Colonic mucosa (tissue), 4 donors: ENCODE measurements around the gene NOLC1. TPM values are rescaled to one million over a fixed set of nuclear protein-coding genes. Genes with fewer than 3 reads are reported as not detected.
A peak's percentile ranks its signal among the peaks of the same experiment; 100 is the strongest.

Source experiments
- DNase-seq: peaks from one replicate; pipeline ENCODE4 v3.0.0-alpha.2; 2020
- H3K27ac ChIP-seq: fragments of 200-600 bp; one replicate; pipeline ENCODE4 v1.8.0; 2021
- H3K27me3 ChIP-seq: fragments of 200-600 bp; one replicate; pipeline ENCODE4 v1.8.0; 2021
- H3K36me3 ChIP-seq: fragments of 200-600 bp; one replicate; pipeline ENCODE4 v1.8.0; 2021
- H3K4me1 ChIP-seq: fragments of 200-600 bp; one replicate; pipeline ENCODE4 v1.8.0; 2021; ENCODE audit warnings: mild to moderate bottlenecking
- H3K4me3 ChIP-seq: fragments of 200-600 bp; one replicate; pipeline ENCODE4 v1.8.0; 2021
- H3K9ac ChIP-seq, 2 donors: one replicate each; pipeline ENCODE4 v1.7.0; 2013; ENCODE audit warnings: control low read depth in 2 of 2, low read depth in 2 of 2, low read length in 2 of 2
- H3K9me3 ChIP-seq: fragments of 200-600 bp; one replicate; pipeline ENCODE4 v1.8.0; 2021
- intact Hi-C: fragments of 100-400 bp; cut with DNase I; formaldehyde crosslinking; loops from one replicate; pipeline ENCODE4 v1.14.1; 2022
- total RNA-seq, 2 donors: library from RNA; stranded (reverse); fragmentation: NEBNext Ultra II Directional in 1 of 2; extraction: Animal tissue kit (Norgen Biotek cat#: 25700) in 1 of 2; gene quantifications; one replicate each; pipeline ENCODE4 v1.2.1, GENCODE V29; 2021
- TF ChIP-seq, protein P1 (sequence below): fragments of 200-600 bp; IDR thresholded peaks from one replicate; pipeline ENCODE4 v1.8.0; 2022; ENCODE audit warnings: antibody characterized with exemption, mild to moderate bottlenecking
- donor health status: healthy.
- donor health status: DM: no; HTN: no; CAD: no.
- donor health status: DM: no; HTN: no; CAD: no.

Gene NOLC1
- total RNA-seq, 2 donors from 2014 or later = 34.5 to 68.2 TPM

DNA sequence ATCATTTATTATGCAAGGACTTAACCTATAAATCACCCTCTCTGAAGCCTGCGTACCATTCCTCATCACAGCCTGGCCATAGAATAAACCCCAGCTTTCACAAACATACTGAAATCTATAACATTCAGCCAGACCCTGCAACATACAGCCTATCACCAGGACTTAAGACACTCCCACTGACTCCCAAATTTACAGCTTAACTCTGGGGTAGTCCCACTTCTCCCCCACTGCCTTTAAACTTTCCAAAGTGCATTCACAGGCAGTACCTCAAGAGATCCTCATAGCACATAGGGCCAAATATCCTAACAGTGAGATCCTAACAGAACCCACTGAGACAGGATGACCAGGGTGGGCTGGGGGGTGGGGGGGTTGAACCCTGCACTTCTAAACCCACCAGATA is 35.5 kb upstream of the NOLC1 start:
- intact Hi-C loops = no loop called here
- H3K36me3 ChIP-seq = no peaks in the 10 kb centered on the region
- no peaks in the 10 kb centered on the region for H3K27me3 ChIP-seq
- H3K4me1 ChIP-seq = peaks cover 38% of the 10 kb centered on the region
- TF ChIP-seq, protein P1, sequence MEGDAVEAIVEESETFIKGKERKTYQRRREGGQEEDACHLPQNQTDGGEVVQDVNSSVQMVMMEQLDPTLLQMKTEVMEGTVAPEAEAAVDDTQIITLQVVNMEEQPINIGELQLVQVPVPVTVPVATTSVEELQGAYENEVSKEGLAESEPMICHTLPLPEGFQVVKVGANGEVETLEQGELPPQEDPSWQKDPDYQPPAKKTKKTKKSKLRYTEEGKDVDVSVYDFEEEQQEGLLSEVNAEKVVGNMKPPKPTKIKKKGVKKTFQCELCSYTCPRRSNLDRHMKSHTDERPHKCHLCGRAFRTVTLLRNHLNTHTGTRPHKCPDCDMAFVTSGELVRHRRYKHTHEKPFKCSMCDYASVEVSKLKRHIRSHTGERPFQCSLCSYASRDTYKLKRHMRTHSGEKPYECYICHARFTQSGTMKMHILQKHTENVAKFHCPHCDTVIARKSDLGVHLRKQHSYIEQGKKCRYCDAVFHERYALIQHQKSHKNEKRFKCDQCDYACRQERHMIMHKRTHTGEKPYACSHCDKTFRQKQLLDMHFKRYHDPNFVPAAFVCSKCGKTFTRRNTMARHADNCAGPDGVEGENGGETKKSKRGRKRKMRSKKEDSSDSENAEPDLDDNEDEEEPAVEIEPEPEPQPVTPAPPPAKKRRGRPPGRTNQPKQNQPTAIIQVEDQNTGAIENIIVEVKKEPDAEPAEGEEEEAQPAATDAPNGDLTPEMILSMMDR = no peak
- H3K4me3 ChIP-seq = no peak overlapping the region
- DNase-seq = no peak
- peak overlapping the region; percentile 44 to 68 for H3K9ac ChIP-seq
- H3K27ac ChIP-seq = peak overlapping the region; percentile 84
- no peaks in the 10 kb centered on the region for H3K9me3 ChIP-seq

DNA sequence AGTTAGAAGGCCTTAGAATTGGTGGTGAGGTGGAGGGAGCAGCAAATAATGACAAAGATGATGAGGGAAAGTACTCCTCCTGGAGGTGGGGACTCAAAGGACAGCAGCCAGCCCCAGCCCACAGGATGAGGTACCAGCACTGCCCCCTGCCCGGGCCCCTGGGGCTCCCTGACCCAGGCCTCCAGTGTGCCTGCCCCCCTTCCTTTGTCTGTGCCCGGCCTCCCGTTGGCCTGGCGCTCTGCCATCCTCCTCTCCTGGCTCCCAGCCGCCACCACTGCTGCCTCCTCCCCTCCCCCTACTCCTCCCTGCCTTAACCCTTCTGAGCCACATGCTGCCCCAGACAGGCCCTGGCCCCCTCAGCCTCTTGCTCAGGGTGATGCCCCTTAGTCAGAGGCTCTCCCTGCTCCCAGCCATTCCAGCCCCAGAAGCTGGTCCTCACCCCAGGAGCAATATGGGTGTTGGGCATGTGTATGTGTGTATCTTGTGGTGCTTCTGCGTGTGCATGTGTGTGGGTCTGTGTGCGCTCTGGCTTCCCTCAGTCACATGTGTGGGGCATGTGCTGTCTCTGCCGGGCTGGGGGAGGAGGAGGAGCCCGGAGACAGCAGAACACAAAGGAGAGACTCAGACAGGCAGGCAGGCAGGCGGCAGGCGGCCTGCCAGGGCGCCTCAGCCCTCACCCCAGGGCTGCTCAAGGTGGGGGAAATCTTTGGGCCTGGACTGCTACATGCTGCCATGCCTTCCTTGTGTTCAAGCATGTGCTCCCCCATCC is 34.6 kb upstream of the NOLC1 start:
- intact Hi-C loops = no loop called here
- peak overlapping the region; percentile 68 to 76 for H3K9ac ChIP-seq
- H3K27ac ChIP-seq = peak overlapping the region; percentile 84
- no peak overlapping the region for H3K4me3 ChIP-seq
- no peaks in the 10 kb centered on the region for H3K27me3 ChIP-seq
- H3K9me3 ChIP-seq = no peaks in the 10 kb centered on the region
- TF ChIP-seq, protein P1 = no peak
- DNase-seq = peak; percentile 77
- H3K36me3 ChIP-seq = no peaks in the 10 kb centered on the region
- H3K4me1 ChIP-seq = peaks cover 38% of the 10 kb centered on the region

DNA sequence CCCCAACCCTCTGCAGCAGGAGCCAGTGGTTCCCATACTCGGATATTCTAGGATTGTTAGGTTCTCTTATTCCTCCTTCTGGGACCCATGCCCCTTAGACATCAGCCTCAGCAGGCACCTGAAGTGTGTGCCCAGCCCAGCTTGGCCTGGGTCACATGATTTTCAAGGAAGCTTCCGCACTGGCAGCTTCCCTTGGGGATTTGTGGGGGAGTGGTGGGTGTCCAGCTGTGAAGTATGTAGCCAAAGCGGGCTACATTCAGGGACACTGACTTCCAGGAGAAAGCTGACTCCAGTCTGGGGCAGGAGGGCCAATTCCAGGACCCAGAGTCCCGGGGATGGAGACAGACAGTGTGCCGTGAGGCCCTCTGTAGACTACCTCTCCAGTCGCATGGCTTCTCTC is 33.3 kb upstream of the NOLC1 start:
- H3K4me3 ChIP-seq = peak overlapping the region; percentile 69
- no peaks in the 10 kb centered on the region for H3K9me3 ChIP-seq
- TF ChIP-seq, protein P1 = no peak
- H3K36me3 ChIP-seq = no peaks in the 10 kb centered on the region
- intact Hi-C loops = no loop called here
- H3K27me3 ChIP-seq = no peaks in the 10 kb centered on the region
- peak overlapping the region in 1 of 2 donors; percentile 76 for H3K9ac ChIP-seq
- peaks cover 27% of the 10 kb centered on the region for H3K4me1 ChIP-seq
- DNase-seq = peak; percentile 70
- H3K27ac ChIP-seq = peak overlapping the region; percentile 84

GRCh38 chr10:102119417-102120141 is 32.6 kb upstream of the NOLC1 start:
- no peaks in the 10 kb centered on the region for H3K9me3 ChIP-seq
- no peaks in the 10 kb centered on the region for H3K27me3 ChIP-seq
- H3K27ac ChIP-seq = peak overlapping the region; percentile 84
- H3K4me1 ChIP-seq = peaks cover 27% of the 10 kb centered on the region
- peak; percentile 82 for DNase-seq
- peak overlapping the region; percentile 69 for H3K4me3 ChIP-seq
- H3K9ac ChIP-seq = peak overlapping the region; percentile 73 to 98
- TF ChIP-seq, protein P1 = no peak
- H3K36me3 ChIP-seq = no peaks in the 10 kb centered on the region
- intact Hi-C loops = no loop called here

DNA sequence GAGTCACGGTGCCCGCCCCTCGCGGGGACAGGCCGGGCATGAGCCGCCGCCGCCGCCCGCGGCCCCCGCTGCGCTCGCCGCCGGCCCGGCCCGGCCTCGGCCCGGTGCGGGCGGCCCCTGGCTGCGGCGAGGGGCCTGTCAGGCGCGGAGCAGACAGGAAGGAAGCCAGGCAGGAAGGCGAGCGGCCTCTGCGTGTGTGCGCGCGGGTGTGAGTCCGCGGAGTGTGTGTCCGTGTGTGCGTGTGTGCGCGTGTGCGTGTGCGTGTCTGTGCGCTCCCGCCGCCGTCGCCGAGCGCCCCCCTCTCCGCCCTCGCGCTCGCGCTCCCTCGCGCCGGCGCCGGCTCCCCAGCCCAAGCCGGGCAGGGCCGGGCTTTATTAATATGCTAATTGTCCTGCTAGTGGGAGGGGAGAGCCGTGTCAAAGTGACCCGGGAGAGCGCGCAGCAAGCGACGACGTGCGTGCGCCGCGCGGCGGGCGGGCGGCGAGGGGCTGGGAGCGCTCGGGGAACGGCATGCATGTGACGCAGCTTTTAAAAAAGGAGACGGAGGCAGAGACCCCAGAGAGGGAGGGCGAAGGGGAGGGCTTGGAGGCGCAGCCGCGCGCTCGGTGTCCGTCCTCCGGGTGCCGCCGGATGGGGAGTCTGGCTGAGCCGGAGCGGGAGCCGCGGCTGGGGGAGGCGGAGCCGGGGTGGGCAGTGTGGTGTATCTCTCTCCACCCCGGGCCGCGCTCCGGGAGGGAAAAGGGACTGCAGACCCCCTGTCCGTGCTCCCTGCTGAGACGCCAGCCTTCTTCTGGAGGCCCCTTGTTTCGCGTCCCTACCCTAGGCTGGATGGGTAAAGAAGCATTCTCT is 31.8 kb upstream of the NOLC1 start, which contains the start of gene LDB1:
Gene LDB1, minus strand, starts transcription at position 227 of the 849 bp plus-strand sequence. CDS start 258 bp downstream, outside the sequence.
- H3K9me3 ChIP-seq = no peaks in the 10 kb centered on the region
- peak; percentile 86 for DNase-seq
- TF ChIP-seq, protein P1 = no peak
- H3K36me3 ChIP-seq = no peaks in the 10 kb centered on the region
- peaks cover 24% of the 10 kb centered on the region for H3K4me1 ChIP-seq
- H3K27me3 ChIP-seq = no peaks in the 10 kb centered on the region
- peak within 1 kb of the TSS; percentile 84 for H3K27ac ChIP-seq
- intact Hi-C loops = no loop called here
- peak within 1 kb of the TSS; percentile 92 to 98 for H3K9ac ChIP-seq
- H3K4me3 ChIP-seq = peak within 1 kb of the TSS; percentile 69
